HG02610 (cell line): ENCODE results near the gene CBLN3.
A peak's percentile ranks its signal among the peaks of the same experiment; 100 is the strongest.

Experiments
- ATAC-seq: cut with Tn5 transposase; IDR thresholded peaks from one replicate; pipeline ENCODE4 v1.9.1; 2021; ENCODE audit warnings: mild to moderate bottlenecking, moderate library complexity; ENCODE audit not compliant: unreplicated experiment

Gene CBLN3

GRCh38 chr14:24426912-24427536 is 2.4 kb downstream of the CBLN3 start:
- ATAC-seq, result no peak

- ATAC-seq, result no peak
These were observed 3.1 kb downstream of the CBLN3 start for GRCh38 chr14:24426150-24426911.

- ATAC-seq, result no peak
These were observed 3.8 kb downstream of the CBLN3 start for GRCh38 chr14:24425704-24426103.

- no peak for ATAC-seq
These were observed 6.5 kb downstream of the CBLN3 start for GRCh38 chr14:24422694-24423601.

- no peak for ATAC-seq
These were observed 7.2 kb downstream of the CBLN3 start for GRCh38 chr14:24422261-24422660.

GRCh38 chr14:24418492-24418873 is 11.0 kb downstream of the CBLN3 start:
- ATAC-seq, result no peak

- ATAC-seq, result no peak
These were observed 11.5 kb downstream of the CBLN3 start for GRCh38 chr14:24417832-24418491.

GRCh38 chr14:24416932-24417619 is 12.4 kb downstream of the CBLN3 start:
- ATAC-seq, result no peak

- no peak for ATAC-seq
These were observed 13.1 kb downstream of the CBLN3 start for GRCh38 chr14:24416254-24416931.

- ATAC-seq, result no peak
These were observed 13.8 kb downstream of the CBLN3 start for GRCh38 chr14:24415421-24416253.

GRCh38 chr14:24414732-24415420 is 14.6 kb downstream of the CBLN3 start:
- ATAC-seq, result no peak

GRCh38 chr14:24414077-24414476 is 15.4 kb downstream of the CBLN3 start:
- no peak for ATAC-seq

- ATAC-seq, result peak; percentile 55
These were observed 17.8 kb downstream of the CBLN3 start for GRCh38 chr14:24411443-24412389.

- no peak for ATAC-seq
These were observed 19.5 kb downstream of the CBLN3 start for GRCh38 chr14:24409956-24410355.

- no peak for ATAC-seq
These were observed 20.3 kb downstream of the CBLN3 start for GRCh38 chr14:24409192-24409591.

- ATAC-seq, result no peak
These were observed 20.7 kb downstream of the CBLN3 start for GRCh38 chr14:24408764-24409163.

- no peak for ATAC-seq
These were observed 21.7 kb downstream of the CBLN3 start for GRCh38 chr14:24407608-24408325.
